DMS53 treated with DMSO at 0.1 percent for 48 hours (cell line): ENCODE results near the gene VEPH1.

Experiments used
- DNase-seq: peaks from one replicate; lab custom pipeline; 2025; ENCODE audit not compliant: unreplicated experiment; lab: John Stamatoyannopoulos, UW

VEPH1 gene

DNA sequence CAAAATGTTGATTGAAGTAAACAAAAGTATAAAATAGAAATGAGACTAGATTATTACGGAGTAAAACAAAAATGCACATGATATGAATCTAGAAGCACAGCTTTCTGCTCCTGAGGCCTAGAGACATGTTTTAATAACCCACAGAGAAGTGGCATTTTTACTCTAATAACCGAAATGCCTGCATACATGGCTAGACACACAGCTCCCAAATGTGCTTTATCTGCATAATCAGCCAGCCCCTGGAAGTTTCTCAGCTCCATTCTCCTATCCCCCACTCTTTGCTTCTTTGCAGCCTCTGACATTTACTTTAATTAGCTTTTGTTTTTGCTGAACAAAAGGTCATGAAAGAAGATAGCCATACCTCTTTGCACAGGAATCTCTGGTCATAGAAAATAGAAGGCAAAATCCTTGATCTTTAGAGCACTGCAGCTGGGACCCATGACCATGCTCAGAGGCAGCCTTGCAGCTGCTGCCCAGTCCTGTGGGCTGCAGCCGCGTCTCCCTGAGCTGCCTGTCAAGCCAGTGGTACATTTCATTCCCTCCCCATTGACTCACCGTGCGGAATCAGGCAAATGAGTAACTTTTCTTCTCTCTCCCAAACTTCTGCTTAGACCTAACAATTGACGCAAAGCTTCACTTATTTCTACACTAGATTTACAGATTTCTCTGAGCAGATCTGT is at the start of gene VEPH1:
VEPH1 (minus strand) TSS at position 501 of the 680 bp plus-strand sequence. CDS start 8,067 bp downstream, outside the sequence.
- DNase-seq = no peak

DNA sequence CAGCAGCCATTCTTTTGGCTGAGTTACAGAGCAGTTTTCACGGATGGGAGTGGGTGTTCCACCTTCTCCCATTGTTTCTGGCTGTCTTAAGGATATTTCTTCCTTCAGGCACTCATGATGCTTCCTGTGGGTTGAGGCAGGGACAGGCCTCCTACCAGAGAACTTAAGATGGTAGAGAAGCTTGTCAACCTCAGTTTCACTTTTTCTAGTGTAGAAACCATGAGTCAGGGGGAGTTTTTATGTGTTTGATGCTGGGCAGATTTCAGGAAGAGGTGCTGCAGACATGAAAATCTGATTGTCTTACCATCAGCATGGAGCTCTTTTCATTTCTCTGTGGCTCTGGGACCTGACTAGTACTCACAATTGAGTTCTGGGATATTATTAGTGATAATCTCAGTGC is 48.7 kb upstream of the VEPH1 start:
- DNase-seq = no peak

DNA sequence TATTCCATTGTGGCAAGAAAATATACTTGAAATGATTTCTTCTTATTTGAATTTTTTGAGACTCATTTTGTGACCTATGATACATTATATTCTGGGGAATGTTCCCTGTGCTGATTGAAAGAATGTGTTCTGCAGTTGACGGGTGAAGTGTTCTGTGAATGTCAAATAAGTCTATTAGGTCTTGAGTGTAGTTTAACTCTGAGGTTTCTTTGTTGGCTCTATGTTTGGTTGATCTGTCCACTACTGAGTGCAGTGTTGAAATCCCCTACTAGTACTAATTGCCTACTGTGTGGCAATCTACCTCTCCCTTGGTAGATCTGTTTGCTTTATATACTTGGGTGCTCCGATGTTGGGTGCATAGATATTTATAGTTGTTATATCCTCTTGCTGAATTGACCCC is 46.3 kb upstream of the VEPH1 start:
- DNase-seq = no peak

DNA sequence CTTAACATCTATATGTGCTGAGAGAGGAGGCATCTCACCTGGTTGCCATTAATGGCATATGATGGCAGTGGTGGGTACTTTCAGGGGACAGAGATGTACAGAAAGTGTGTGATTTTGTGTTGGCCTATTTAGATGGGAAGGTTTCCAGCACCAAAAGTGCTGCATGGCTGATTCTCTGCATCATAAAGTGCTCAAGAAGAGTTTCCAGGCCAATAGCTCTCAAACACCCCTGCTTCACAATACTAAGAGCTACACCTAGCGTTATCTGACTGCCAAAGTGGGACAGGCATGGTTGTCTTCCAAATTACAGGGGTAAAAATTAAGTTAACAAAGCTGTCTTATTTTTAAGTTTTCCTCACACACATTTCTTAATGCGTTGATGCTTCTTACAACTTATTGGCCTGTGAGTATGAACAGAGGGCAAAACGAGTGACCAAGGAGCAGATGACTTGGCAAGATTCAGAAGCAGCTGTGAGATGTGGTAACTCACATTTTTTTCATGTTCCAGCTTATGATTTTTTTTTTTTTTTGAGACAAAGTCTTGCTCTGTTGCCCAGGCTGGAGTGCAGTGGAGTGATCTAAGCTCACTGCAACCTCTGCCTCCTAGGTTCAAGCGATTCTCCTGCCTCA is 41.4 kb upstream of the VEPH1 start:
- DNase-seq = no peak

DNA sequence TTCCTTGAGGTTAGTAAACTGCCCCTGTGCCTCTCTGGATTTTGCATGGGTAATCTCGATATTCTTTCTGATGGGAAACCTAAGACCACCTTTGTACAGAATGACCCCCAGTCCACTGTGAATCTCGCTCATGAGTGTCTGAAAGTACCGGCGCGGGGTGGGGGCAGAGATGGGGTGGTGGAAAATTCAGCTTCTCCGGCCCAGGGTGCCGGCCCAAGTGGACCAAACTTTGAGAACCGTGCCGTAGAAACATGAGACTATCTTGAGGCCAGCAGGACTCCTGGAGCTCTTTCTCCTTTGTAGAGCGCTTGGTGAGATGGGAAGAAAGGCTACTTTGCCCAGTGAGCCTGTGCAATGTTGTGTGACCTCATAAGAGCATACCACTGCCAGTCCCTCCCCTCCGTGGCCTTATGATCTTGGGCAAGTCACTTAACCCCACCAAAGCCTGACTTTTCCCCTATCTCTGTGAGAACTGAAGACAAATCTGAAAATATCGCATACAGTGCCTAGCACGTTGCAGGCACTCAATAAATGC is 40.4 kb upstream of the VEPH1 start:
- DNase-seq = no peak

DNA sequence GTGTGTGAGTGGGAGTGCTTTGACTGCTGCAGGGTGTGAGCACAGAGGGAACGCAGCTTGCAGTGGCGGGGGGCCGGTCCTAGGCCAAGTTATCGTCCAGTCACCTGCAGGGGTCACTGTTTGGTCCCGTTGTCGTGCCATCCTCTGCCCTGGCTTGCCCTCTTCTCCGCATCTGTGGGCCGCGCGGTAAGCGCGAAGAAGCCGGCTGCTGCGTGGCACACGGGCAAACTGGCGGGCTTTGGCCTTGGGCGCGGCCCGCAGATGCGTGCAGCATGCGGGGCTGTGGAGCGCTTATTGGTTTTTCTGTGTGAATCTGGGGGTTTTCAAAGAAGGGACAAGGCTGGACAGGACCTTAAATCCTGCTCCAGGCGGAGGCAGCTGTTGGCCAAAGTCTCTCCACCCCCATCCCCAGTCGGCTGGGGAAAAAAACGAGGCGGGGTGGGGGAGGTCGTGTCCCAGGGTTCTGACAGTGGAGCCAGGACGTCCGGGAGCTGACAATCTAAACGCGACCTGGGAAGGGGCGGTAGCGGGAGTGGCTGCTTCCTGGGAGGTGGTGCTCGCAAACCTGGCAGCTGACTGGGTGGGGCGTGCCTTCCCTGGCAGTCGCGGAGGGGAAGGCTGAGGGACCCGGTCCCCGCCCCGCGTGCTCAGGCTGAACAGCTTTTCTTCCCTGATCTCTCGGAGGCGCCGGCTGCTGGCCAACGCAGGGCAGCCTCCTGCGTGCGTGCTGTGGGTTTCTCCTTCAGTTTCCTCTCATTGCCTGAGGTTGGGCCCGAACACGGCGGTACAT is 39.7 kb upstream of the VEPH1 start:
- peak; percentile 58 for DNase-seq

DNA sequence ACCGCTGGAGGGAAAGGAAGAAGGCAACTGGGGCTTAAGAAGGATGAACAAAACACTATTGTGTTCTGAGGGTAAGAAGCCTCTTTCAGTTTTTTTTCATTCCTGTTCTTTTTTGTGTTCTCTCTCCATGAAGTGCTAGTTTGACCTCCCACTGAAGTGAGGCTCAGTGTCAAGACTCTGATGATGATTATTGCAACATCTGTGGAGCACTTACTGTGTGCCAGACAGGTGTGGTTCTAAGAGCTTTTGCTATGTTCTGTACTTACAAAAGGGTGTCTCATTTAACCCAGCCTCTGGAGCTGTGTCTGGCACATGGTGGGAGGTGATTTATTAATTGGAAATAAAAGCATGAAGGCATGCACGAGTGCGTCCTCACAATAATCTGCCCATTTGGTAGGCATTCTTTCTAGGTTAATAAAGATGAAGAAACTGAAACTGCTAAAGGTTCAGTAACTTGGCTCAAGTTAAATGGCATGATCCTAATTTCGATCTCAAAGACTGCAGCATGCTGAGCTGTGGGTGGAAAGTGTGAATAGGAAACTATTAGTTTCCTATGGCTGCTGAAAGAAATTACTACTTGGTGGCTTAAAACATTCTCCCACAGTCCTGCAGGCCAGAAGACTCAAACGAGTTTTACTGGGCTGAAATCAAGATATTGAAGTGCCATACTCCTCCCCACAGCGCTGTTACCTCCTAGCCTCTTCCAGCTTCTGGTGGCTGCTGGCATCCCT is 38.5 kb upstream of the VEPH1 start:
- DNase-seq = no peak

DNA sequence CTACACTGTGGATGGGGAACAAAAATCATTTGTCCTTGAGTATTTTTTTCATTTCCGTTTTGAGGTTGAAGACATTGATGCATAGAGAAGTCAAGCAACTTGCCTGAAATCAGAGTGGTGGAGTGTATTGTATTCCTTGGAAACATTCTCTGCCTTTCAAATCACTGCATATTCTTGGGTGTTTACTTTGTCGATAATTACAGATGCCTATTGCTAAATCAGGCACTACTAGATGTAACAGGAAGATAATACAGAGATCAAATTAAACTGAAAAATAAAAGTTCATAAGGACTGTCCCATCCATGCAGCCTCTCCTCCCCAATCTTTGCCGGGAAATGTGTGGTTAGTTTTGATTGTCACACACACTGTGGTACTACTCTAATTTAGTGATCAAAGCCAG is 37.4 kb upstream of the VEPH1 start:
- no peak for DNase-seq

DNA sequence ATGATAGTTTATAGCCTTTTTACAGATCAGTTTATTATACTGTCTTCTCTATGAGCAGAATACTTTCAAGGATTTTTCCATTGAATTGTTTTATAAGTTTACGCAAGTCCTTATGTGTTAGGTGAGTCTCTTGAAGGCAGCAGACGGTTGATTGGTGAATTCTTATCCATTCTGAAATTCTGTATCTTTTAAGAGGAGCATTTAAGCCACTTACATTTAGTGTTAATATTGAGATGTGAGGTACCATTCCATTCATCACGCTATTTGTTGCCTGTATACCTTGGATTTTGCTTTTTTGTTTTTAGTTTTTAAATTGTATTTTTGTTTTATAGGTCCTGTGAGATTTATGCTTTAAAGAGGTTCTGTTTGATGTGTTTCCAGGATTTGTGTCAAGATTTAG is 32.5 kb upstream of the VEPH1 start:
- DNase-seq = no peak

DNA sequence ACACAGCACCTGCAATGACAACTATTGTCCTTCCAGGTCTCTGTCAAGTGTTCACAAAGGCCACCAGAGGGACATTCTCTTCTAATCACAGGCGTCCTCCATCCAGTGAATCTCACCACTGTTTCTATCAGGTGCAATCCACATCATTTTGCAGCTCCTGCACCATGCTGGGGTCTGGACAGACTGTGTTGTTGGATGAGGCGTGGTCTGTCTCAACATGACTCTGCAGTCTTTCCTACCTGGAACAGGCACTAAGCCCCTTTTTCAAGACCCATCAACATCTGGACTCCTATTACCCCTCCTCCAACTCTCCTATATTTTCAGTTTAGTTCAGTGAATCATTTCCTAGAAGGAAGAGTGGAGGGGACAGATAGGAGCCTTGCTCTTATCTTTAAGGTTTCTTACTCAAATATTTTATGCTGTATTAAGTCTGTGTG is 31.5 kb upstream of the VEPH1 start:
- no peak for DNase-seq

DNA sequence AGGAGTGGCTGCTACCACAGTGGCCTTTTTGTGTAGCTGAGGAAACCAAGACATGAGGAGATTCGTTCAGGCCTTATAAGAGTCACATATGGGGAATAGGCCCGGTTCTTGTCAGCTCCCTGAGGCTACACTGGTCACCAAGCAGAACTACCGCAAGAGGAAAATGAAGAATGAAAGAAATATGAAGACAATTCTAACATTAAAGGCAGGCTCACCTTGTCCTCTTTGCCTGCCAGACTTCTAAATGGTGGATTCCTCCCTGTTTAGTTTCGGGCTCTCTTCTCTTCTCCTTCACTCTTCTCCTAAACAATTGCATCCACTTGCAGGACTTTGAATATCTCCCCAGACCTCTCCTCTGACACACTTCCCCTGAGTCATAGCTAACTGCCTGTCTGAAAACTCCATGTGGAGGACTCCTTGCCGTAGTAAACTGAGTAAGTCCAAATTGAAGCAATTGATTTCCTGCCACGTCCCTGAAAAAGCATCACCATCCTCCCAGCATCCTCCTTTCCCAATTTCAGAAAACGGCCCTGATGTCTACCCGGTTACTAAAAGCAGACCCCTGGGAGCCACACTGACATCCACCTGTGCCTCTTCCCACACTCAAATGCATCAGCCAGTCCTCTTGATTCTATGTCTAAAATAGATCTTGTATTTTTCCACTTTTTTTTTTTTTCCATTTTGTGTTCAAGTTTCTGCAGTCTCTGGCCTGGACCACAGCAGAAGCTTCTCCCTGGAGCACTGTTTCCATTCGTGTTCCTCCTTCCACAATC is 30.3 kb upstream of the VEPH1 start:
- DNase-seq = no peak

DNA sequence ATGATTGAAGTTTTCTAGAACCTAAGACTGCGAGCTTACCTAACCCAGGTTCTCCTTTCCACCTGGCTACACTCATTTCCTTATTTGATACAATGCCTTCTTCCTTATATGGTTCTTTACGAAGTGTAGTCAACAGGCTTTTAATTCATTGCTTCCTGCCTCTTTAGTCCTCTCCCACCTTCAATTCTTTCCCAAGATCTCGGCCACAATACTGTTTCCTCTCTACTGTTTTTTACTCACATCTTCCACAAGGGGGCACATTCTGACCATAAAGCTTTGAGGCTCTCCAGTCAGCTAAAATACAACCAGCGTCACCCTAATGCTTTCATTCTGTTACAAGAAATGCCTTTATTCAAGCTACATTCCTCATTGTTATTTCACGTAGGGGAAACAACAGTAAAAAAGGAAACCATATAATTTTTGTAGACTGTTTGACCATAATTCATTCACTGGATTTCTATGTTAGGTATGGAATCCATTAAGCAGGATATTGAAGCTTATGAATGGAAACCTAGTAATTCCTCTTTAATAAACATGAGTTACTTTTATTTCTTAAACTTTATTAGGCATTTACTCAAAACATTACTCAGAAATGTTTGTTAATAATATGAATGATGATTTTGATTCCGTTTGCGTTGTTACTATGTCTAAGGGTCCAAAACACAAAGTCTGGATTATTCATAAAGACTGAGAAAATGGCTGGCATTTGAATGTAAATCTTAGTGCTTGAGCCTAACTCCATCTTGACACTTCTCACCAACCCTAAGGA is 29.5 kb upstream of the VEPH1 start:
- DNase-seq = peak; percentile 72

DNA sequence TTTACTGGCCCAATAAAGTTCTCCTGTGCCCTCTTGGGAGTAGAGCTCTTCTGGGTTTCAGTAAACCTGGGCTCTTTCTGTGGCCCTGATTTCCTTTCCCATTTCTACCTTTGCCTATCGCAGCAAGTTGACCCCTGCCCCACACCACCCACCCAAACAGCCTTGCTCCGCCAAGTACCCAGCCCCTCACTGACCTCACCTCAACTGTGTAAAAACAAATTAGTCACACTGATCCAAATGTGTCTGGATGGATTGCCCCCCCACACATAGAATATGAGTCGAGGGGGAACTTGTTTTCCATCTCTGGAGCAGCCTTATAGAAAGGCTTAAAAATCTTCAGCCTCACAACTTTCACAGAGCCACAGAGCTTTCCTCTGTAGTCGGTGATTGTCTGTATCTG is 28.6 kb upstream of the VEPH1 start:
- no peak for DNase-seq

DNA sequence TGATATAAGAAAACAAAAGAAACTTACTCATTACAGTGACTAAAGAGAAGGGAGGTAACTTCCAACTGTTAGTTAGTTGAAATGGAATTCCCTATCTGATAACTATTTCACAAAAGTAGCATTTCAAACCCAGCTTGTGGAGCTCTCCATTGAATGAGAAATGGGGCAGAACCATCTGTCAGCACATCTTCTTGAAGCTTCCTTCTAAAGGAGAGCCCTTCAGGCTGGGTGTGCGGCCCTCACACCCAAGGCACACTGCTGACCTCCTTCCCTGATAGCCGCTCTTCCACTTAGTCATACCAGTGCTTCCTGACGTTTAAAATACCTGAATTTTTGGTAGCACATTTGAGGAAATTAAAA is 28.1 kb upstream of the VEPH1 start:
- DNase-seq = no peak

DNA sequence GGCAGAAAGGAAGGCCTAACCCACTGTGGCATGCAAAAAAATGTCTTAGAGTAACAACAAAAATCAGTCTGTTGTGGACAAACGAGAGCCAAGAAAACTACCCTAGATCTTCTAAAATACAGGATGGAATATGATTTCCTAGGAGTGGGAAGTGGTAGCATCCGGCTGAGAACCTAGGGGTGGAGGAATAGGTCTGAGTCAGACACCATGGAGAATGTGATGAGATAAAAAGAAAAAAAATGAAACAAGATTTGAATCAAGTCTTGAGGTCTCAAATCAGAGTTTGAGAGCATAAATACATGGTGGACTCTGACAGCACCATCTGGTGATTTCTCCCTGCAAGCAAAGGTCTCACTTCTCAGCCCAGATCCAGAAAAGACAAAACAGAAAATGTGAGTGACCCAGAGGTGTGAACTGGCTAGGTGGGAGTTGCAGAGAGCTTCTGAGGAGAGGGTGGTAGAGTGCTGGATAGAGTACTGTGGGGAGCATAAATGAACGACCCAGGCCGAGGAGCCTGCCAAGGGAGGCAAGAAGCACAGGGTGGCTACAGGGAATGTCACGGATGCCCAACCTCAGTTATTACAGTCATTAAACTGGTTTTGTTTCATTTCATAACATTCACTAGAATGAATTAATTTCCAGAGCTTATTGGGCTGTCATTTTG is 27.6 kb upstream of the VEPH1 start:
- DNase-seq = no peak

DNA sequence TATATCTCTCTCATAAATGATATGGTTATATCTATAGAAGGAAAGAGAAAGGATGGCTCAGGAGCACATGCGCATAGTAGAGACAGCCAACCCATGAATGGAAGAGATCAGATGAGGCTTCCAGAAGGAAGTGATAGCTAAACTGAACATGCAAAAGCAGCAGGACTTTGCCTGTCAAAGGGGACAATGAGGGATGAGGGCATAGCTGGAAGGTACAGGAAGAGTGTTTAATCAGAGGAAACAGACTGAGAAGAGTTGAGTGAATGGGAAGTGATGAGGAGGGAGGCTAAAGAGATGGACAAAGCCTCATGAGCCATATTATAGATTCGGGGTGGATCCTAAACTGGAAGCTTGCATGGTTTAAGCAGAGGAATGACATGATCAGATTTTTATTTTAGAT is 26.5 kb upstream of the VEPH1 start:
- no peak for DNase-seq

DNA sequence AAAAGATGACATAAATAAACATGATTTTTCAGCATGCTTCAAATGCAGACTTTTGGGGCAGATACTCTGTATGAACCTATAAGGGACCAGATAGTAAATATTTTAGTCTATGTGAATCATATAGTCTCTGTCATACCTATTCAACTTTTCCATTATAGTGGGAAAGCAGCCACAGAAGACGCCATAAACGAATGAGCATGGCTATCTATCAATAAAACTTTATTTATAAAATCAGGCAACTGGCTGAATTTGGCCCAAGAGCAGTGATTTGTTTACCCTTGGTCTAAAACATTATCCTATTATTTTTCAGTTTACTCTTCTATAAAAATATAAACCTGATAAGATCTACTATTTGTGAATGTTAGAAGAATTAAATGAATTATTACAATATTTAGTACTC is 25.9 kb upstream of the VEPH1 start:
- DNase-seq = no peak

DNA sequence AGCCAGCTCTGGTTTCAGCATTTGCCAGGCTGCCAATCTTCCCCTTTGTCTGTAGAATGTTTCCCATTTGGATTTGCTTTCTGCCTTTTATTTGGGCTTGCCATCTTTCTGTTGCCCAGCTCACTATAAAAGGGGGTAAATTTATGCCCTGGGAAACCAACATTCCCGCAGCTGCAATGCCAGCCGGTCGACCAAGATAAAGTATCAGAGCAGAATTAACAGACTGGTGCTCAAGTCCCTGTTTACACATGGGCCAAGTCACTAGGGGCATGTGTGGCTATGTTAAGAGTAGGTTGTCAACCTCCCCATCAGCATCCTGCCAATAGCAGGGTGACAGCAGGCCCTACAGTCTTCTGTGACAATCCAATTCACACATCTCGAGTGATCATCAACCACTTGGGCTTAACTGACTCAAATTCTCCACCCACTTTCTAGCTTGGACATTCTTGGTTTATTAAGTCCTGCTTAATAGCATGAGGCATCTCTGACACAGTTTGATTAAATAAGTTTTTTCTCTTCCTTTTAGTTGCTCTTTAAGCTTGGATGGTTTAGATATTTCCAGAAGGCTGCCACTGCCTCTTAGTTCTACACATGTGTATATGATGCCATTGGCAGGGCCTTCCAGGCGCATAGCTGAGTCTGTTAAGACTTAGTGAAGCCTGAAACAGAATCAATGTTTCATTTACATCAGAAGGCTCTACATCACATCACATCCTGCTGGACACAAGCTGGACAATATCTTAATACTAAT is 24.1 kb upstream of the VEPH1 start:
- no peak for DNase-seq

DNA sequence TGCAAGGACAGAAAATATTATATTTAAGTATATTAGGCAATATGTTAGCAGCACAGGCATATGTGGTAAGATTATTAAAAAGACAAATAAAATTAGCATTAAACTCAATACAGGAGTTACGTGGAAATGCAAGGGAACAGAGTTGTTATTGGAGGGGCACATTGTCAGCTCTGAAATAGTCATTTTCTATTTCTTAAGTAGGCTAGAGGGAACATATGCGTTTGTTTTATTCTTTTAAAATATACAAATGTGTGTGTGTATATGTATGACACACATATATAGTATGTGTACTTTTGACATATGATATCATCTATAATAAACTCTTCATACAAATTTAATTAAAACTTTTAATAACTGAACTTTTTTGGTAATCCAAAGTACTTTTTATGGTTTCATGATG is 22.8 kb upstream of the VEPH1 start:
- no peak for DNase-seq
